ENCODE measurements around the gene KRT1. TPM values are rescaled to one million over a fixed set of nuclear protein-coding genes. Genes with fewer than 3 reads are reported as not detected.

The KRT1 gene
- total RNA-seq, 1 experiment from 2014 or later, result not detected

DNA sequence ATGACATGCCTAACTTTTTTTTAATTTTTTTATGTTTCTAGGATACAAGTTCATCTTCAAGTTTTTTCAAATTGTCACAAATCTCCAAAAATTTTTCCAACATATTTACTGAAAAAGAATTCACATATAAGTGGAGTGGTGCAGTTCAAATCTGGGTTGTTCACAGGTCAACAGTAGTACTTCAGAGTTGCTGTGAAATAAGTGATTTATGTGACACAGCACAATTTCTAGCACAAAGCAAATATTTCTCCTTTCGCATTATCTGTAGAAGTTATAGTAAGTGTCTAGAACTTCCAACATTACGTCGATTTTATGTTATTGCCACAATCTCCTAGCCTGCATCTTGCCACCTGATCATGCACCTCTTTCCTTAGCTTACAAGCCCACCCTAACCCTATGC is 18.5 kb downstream of the KRT1 start:
- no peak for DNase-seq (ENCODE audit: low read depth)

DNA sequence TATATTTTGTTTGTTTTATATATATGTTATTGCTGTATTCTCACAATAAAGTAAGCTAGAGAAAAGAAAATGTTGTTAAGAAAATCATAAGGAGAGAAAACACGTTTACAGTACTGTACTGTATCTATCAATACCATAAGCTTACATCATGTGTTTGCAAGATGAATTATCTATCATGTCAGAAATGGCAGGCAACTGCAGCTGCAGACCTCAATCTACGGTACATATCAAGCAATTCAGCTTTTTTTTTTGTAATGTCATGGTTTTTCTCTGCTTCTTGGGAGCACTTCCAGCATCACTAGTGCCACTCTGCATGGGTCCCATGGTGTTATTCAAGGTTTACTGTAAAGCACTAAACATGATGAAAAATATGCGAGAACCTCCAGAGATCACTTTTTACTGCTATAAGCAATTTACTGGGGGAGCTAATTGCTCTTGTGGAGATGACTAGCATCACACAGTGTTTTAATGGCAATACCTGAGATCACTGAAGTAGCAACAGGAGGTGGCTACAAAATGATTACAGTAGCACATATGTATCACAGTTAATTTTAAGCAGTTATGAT is 19.2 kb downstream of the KRT1 start:
- DNase-seq (ENCODE audit: low read depth), result no peak

GRCh38 chr12:52659951-52660350 is 20.3 kb downstream of the KRT1 start:
- DNase-seq (ENCODE audit: low read depth), result no peak

GRCh38 chr12:52659395-52659794 is 20.8 kb downstream of the KRT1 start:
- no peak for DNase-seq (ENCODE audit: low read depth)

DNA sequence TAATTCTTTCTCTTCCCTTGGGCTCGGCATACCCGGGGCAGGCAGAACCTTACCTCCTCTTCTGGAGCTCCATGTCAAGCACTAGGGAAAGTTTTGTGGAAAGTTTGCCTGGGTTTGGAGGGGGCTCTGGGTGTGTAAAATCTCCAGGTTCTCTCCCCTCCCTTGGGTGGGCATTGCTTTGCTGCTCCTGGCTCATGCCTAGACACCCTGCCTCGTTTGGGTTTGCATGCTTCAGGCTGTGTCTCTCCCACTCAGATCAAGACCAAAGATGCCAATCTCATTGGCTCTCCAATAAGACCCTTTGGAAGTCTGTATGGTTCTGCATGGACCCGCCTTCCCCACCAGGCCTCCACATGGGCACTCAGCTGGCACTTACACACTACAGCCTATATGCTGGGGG is 22.0 kb downstream of the KRT1 start:
- DNase-seq (ENCODE audit: low read depth), result no peak

DNA sequence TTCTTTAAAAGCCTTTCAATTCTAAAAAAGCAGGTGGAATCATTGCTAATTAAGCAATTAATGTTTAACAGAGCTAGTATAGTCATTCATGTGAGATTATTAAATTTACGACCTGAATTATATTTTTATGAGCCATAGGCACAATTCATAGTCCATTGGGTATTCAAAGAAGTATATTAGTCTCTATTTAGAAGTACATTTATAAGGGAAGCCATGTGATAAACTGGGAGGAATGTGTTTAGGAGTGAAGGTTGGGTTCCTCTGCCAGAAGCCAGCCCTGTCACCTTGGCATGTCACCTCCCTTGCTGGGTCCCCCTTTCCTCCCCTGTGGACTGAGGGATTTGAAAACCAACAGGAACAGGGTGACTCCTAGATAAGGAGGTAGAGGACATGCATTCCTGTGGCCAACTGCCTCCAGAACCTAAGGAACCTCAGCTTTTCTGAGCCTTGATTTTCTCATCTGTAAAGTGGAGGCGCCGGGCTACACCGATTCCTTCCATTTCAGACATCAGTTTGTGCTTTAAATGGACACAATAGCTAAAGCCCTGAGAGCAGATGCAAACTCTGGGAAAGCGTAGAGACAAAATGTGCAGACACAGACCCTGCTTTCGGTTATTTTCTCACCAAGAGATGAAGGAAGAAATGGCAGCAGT is 22.8 kb downstream of the KRT1 start:
- no peak for DNase-seq (ENCODE audit: low read depth)

DNA sequence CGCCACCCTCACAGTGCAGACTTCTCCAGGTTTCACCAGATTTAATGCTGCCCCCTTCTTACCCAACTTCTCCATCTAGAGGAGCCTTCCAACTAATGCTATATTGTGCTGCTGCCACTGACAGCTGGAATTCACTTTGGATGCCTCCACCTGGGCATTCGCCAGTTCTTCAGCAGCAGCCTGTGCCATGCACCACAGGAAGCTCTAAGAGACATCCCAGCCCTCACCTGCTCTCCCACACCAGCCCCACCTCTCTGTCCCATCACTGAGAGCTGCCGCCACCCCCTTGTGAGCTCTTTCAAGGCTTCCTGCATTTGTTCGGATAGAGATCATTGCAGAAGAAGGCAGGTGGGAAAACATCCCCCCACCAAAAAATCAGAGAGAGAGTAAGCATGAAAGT is 23.6 kb downstream of the KRT1 start:
- no peak for DNase-seq (ENCODE audit: low read depth)

DNA sequence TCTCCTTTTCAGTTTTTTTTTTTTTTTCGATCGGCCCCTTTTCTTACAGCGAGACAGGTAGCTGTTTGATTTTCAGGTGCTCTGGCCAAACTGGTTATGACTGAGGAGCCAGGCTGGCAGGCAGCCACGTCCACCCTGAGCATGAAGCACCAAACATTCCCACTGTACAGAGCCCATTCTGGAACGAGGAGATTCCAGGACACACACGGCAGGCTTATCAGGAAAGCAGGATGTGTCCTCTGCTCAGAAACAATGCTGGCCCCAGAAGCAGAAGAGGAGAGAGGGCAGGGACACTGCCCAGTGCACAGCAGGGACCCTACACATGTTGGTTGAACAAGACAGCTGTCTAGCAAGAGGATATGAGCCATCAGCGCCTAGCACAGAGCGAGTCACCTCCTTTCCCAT is 24.5 kb downstream of the KRT1 start:
- no peak for DNase-seq (ENCODE audit: low read depth)

GRCh38 chr12:52655251-52655650 is 25.0 kb downstream of the KRT1 start:
- no peak for DNase-seq (ENCODE audit: low read depth)

DNA sequence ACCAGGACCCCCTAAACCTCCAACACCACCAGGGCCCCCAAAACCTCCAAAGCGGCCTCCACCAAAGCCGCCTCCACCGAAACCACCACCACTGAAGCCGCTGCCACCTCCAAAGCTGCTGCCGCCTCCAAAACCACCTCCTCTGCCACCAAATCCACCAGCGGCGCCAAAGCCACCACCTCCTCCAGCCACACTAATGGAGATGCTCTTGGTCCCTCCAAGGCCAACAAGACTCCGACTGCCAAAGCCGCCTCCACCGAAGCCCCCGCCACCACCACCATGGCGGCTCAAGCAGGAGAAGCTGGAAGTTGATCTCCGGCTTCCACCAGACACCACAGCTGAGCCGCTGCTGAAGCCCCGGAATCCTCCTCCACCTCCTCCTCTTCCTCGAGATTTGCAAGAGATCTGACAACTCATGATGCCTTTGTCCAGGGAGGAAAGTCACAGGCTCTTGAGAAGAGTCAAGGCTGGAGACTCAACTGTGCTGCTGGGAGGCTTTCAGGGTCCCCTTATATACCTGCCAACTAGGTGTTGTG is 28.4 kb downstream of the KRT1 start, which contains the start of gene KRT2:
Gene KRT2, minus strand, starts transcription at position 486 of the 536 bp plus-strand sequence. Its CDS starts 69 bp downstream, at position 417.
- no peak for DNase-seq (ENCODE audit: low read depth)

DNA sequence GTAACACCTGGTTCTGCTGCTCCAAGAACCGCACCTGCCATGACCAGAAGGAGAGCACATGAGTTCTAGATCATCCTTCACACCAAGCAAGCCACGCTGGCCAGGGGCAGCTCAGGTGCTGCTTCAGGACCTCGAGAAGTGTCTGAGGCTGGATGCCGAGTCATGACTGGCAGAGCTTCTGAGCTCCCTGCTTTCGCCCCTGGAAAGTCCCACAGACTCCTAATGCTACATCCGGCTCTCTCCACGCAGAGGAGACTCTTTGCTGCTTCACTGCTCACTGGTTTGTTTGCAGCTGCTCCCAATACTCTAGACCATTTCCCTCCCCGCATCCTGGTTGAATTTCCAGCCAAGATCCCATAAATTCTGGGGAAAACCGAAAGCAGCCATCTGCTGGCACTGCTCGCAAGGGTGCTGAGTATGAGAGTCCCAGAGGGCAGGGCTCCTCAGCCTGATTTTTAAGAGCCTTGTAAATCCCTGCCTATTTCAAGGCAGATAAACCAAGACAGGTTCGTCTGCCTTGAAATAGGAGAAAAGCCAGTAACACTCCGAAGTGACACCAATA is 29.6 kb downstream of the KRT1 start:
- no peak for DNase-seq (ENCODE audit: low read depth)

- DNase-seq (ENCODE audit: low read depth), result no peak
Measured at GRCh38 chr12:52649066-52649465, 31.1 kb downstream of the KRT1 start.

DNA sequence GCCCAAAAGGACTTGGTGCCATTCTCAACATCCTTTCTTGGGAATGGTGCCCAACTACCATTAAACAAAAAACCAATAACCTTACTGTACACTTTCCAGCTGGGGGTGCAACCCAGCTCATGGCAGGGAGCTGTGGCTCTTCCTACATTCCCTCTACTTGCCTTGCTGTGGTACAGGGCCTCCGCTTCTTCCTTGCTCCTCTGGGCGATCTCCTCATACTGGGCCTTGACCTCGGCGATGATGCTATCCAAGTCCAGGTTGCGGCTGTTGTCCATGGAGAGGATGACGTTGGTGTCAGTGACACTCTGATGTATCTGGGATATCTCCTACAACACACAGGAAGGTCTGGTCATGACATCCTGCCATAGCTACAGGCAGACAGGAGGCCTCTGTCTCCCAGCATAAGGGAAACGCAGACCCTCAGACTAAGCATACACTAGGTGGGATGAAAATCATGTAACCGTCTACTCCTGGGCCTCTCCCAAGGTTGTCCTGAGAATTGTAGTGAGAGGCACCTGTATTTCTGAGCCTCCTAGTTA is 32.1 kb downstream of the KRT1 start:
- no peak for DNase-seq (ENCODE audit: low read depth)

DNA sequence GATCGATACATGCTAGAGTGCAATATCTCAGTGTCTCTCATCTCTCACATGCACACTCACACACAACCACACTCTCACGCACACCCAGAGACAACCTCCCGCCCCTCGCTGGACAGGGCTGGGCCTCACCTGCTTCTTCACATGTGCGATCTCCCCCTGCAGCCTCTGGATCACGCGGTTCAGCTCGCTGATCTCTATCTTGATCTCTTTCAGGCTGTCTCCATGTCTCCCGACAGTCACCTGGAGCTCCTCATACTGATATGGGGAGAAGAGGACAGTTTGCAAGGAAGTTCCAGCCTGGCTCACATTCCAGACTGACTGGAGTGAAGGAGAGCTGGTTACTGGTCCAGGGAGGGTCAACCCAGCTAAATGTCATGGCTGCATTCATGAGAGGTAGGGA is 32.6 kb downstream of the KRT1 start:
- no peak for DNase-seq (ENCODE audit: low read depth)

DNA sequence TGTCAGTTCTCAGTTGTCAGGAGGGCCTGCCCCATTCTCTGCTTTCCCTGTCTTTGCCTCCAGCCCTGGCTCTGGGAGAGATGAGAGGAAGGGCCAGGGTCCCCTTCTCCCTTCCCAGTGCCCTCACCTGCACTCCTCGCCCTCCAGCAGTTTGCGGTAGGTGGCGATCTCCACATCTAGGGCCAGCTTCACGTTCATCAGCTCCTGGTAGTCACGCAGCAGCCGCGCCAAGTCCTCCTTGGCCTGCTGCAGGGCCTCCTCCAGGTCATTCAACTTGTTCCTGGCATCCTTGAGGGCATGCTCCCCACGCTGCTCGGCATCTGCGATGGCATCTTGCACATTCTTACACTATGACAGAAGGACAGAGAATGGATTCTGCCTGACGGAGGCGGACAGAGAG is 33.6 kb downstream of the KRT1 start:
- DNase-seq (ENCODE audit: low read depth), result no peak

DNA sequence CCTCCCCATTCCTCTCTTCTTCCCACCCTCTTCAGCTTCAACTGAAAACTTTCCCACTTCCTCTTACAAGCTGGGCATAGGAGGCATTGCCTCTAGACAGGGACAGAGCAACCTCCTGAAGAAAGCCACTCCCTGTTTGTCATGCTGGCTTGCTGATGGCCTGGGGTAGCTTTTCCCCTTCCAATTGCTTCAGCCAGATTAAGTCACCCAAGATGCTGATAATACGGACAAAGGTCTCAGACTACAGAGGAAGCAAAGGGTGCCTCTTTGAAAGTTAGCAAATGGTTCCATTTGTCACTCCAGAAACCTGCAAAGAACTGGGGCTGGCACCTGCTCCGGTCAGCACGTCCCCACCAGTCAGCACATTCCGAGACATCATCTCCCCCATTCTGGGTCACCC is 34.2 kb downstream of the KRT1 start:
- DNase-seq (ENCODE audit: low read depth), result no peak

DNA sequence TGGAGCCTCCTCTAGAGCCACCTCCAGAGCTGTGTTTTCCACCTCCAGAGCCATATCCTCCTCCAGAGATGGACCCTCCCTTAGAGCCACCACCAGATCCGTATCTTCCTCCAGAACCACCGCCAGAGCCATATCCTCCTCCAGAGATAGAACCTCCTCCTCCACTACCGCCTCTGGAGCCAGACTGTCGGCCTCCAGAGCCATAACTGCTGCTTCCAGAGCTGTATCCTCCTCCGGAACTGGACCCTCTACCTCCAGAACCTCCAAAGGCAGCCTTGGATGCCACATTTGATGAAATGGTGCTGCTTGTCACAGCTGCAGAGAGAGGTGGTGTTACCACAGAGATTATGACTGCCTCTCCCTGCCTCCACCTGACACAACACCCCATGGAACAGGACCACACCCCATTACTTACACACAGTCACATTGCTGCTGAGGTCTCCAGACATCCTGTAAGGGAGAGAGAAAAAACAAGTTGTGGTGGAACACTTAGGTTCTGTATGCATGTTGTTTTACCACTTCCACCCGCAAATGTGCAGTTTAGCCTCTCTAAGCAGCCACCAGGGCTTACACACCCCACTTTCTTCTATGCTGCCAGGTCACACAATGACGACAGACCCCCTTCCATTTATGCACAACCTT is 35.0 kb downstream of the KRT1 start:
- no peak for DNase-seq (ENCODE audit: low read depth)

DNA sequence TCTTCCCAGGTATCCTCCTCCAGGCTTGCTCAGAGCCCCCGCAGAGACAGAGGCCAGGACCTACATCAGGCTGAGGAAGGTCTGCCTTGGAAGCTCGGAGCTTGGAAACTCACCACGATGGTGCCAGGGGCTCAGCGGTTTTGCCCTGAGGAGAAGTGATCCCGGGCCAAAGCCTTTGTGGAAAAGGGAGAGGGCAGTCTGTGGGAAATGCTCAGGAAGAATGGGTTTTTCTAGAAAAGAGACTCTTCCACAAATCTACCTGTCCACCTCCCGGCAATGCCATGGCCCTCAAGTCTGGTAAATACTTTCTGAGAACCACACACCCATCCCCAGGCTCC is 36.2 kb downstream of the KRT1 start:
- DNase-seq (ENCODE audit: low read depth), result no peak

GRCh38 chr12:52643233-52644077 is 36.8 kb downstream of the KRT1 start:
- no peak for DNase-seq (ENCODE audit: low read depth)

DNA sequence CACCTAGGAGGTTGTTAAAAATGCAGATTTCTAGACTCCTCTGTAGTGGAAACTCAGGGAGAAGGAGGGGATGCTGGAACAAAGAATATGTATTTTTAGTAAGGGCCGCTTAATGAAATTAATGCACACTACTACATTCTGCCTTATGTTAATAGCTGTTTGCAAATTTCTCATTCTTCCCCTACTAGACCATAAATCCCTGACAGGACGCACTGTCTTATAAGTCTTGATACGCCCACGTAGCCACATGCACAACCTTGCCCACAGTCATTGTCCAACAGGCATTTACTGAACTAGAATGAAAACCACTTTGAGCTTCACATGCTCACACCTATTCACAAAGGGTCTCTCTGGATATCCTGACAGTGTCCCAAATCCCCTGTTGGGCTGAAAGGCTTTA is 38.7 kb downstream of the KRT1 start:
- no peak for DNase-seq (ENCODE audit: low read depth)

GRCh38 chr12:52637299-52637698 is 42.9 kb downstream of the KRT1 start:
- DNase-seq (ENCODE audit: low read depth), result no peak
